ENCODE results near the gene SLC5A10.
"Not testable (repeated sequence)": the region's sequence is repeated elsewhere in the genome, so short reads cannot be mapped to it uniquely, and the experiment has no call there.

- not testable (repeated sequence) for TF ChIP-seq CTCF (conservative IDR thresholded peaks at IDR 0.05; ENCODE audit: low read depth, low read length); EZH2 (IDR thresholded peaks at IDR 0.05; ENCODE audit: borderline replicate concordance, low read depth, low read length, poor library complexity, severe bottlenecking)
Observed at GRCh38 chr17:19029740-19030139, 77.8 kb downstream of the SLC5A10 start.

Data from A673 (cell line).